ENCODE results near the gene ZBTB4. TPM values are rescaled to one million over a fixed set of nuclear protein-coding genes. Genes with fewer than 3 reads are reported as not detected.

Gene ZBTB4
- total and polyA plus RNA-seq, 2 experiments from 2014 or later = 3.6 to 11.2 TPM

GRCh38 chr17:7528842-7529241, 49.4 kb upstream of the ZBTB4 start (continued):
- TF ChIP-seq, protein P1, sequence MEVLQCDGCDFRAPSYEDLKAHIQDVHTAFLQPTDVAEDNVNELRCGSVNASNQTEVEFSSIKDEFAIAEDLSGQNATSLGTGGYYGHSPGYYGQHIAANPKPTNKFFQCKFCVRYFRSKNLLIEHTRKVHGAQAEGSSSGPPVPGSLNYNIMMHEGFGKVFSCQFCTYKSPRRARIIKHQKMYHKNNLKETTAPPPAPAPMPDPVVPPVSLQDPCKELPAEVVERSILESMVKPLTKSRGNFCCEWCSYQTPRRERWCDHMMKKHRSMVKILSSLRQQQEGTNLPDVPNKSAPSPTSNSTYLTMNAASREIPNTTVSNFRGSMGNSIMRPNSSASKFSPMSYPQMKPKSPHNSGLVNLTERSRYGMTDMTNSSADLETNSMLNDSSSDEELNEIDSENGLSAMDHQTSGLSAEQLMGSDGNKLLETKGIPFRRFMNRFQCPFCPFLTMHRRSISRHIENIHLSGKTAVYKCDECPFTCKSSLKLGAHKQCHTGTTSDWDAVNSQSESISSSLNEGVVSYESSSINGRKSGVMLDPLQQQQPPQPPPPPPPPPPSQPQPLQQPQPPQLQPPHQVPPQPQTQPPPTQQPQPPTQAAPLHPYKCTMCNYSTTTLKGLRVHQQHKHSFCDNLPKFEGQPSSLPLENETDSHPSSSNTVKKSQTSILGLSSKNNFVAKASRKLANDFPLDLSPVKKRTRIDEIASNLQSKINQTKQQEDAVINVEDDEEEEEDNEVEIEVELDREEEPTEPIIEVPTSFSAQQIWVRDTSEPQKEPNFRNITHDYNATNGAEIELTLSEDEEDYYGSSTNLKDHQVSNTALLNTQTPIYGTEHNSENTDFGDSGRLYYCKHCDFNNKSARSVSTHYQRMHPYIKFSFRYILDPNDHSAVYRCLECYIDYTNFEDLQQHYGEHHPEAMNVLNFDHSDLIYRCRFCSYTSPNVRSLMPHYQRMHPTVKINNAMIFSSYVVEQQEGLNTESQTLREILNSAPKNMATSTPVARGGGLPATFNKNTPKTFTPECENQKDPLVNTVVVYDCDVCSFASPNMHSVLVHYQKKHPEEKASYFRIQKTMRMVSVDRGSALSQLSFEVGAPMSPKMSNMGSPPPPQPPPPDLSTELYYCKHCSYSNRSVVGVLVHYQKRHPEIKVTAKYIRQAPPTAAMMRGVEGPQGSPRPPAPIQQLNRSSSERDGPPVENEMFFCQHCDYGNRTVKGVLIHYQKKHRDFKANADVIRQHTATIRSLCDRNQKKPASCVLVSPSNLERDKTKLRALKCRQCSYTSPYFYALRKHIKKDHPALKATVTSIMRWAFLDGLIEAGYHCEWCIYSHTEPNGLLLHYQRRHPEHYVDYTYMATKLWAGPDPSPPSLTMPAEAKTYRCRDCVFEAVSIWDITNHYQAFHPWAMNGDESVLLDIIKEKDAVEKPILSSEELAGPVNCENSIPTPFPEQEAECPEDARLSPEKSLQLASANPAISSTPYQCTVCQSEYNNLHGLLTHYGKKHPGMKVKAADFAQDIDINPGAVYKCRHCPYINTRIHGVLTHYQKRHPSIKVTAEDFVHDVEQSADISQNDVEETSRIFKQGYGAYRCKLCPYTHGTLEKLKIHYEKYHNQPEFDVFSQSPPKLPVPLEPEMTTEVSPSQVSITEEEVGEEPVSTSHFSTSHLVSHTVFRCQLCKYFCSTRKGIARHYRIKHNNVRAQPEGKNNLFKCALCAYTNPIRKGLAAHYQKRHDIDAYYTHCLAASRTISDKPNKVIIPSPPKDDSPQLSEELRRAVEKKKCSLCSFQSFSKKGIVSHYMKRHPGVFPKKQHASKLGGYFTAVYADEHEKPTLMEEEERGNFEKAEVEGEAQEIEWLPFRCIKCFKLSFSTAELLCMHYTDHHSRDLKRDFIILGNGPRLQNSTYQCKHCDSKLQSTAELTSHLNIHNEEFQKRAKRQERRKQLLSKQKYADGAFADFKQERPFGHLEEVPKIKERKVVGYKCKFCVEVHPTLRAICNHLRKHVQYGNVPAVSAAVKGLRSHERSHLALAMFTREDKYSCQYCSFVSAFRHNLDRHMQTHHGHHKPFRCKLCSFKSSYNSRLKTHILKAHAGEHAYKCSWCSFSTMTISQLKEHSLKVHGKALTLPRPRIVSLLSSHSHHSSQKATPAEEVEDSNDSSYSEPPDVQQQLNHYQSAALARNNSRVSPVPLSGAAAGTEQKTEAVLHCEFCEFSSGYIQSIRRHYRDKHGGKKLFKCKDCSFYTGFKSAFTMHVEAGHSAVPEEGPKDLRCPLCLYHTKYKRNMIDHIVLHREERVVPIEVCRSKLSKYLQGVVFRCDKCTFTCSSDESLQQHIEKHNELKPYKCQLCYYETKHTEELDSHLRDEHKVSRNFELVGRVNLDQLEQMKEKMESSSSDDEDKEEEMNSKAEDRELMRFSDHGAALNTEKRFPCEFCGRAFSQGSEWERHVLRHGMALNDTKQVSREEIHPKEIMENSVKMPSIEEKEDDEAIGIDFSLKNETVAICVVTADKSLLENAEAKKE (CRISPR knock-in tag; IDR thresholded peaks at IDR 0.05) = no peak
- no peak for TF ChIP-seq EZH2phosphoT487 (IDR thresholded peaks at IDR 0.05; ENCODE audit: unreplicated experiment)

GRCh38 chr17:7523033-7523432, 43.6 kb upstream of the ZBTB4 start:
- TF ChIP-seq, protein P2, sequence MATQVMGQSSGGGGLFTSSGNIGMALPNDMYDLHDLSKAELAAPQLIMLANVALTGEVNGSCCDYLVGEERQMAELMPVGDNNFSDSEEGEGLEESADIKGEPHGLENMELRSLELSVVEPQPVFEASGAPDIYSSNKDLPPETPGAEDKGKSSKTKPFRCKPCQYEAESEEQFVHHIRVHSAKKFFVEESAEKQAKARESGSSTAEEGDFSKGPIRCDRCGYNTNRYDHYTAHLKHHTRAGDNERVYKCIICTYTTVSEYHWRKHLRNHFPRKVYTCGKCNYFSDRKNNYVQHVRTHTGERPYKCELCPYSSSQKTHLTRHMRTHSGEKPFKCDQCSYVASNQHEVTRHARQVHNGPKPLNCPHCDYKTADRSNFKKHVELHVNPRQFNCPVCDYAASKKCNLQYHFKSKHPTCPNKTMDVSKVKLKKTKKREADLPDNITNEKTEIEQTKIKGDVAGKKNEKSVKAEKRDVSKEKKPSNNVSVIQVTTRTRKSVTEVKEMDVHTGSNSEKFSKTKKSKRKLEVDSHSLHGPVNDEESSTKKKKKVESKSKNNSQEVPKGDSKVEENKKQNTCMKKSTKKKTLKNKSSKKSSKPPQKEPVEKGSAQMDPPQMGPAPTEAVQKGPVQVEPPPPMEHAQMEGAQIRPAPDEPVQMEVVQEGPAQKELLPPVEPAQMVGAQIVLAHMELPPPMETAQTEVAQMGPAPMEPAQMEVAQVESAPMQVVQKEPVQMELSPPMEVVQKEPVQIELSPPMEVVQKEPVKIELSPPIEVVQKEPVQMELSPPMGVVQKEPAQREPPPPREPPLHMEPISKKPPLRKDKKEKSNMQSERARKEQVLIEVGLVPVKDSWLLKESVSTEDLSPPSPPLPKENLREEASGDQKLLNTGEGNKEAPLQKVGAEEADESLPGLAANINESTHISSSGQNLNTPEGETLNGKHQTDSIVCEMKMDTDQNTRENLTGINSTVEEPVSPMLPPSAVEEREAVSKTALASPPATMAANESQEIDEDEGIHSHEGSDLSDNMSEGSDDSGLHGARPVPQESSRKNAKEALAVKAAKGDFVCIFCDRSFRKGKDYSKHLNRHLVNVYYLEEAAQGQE (IDR thresholded peaks at IDR 0.05; ENCODE audit: unreplicated experiment) = no peak
- no peak for TF ChIP-seq NANOG (IDR thresholded peaks at IDR 0.05; ENCODE audit: borderline replicate concordance)
- no peak for TF ChIP-seq POLR2AphosphoS5 (IDR thresholded peaks at IDR 0.05; ENCODE audit: low read depth)
- TF ChIP-seq, protein P3, sequence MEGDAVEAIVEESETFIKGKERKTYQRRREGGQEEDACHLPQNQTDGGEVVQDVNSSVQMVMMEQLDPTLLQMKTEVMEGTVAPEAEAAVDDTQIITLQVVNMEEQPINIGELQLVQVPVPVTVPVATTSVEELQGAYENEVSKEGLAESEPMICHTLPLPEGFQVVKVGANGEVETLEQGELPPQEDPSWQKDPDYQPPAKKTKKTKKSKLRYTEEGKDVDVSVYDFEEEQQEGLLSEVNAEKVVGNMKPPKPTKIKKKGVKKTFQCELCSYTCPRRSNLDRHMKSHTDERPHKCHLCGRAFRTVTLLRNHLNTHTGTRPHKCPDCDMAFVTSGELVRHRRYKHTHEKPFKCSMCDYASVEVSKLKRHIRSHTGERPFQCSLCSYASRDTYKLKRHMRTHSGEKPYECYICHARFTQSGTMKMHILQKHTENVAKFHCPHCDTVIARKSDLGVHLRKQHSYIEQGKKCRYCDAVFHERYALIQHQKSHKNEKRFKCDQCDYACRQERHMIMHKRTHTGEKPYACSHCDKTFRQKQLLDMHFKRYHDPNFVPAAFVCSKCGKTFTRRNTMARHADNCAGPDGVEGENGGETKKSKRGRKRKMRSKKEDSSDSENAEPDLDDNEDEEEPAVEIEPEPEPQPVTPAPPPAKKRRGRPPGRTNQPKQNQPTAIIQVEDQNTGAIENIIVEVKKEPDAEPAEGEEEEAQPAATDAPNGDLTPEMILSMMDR (conservative IDR thresholded peaks at IDR 0.05; ENCODE audit: low read depth in 2 of 2) = peak; percentile 79 to 90
- no peak for TF ChIP-seq EZH2 (IDR thresholded peaks at IDR 0.05; ENCODE audit: low read depth, unreplicated experiment)
- H2AFZ ChIP-seq = no peak overlapping the region
- no peaks in the 10 kb centered on the region for H3K4me1 ChIP-seq (ENCODE audit: insufficient read depth)
- H3K36me3 ChIP-seq (ENCODE audit: insufficient read depth) = no peaks in the 10 kb centered on the region
- DNase-seq (ENCODE audit: low spot score) (peak; percentile 94), ATAC-seq (peak; percentile 99)
- no peak overlapping the region for H3K4me2 ChIP-seq
- no peak overlapping the region for H3K27ac ChIP-seq (ENCODE audit: low read depth)
- H3K27me3 Mint-ChIP-seq (ENCODE audit: insufficient read depth, low read depth, poor library complexity) = no peaks in the 10 kb centered on the region
- H3K27ac Mint-ChIP-seq = peak overlapping the region; percentile 92
- H4K20me1 ChIP-seq (replicated peaks; ENCODE audit: insufficient read depth) = no peaks in the 10 kb centered on the region
- H3K4me1 Mint-ChIP-seq = peaks cover 5% of the 10 kb centered on the region; the same call in 2 of the 3 replicates
- H3F3A ChIP-seq (replicated peaks; ENCODE audit: low read depth) = no peaks in the 10 kb centered on the region; the same call in 1 of the 2 replicates
- H3K4me3 Mint-ChIP-seq = peak overlapping the region; percentile 51; the same call in 2 of the 3 replicates
- no peaks in the 10 kb centered on the region for H3K9me2 ChIP-seq (ENCODE audit: insufficient read depth)
- H3K79me2 ChIP-seq (replicated peaks; ENCODE audit: insufficient read depth) = no peaks in the 10 kb centered on the region
- peaks cover 24% of the 10 kb centered on the region for H3K9me3 Mint-ChIP-seq
- H3K4me3 ChIP-seq = no peak overlapping the region
- H3K36me3 Mint-ChIP-seq (ENCODE audit: low read depth) = peaks cover under 1% of the 10 kb centered on the region; the same call in 1 of the 3 replicates
- H3K27me3 ChIP-seq (ENCODE audit: insufficient read depth) = no peaks in the 10 kb centered on the region
